Measurements from ENCODE around the gene UBE2O.

GRCh38 chr17:76462556-76463290 is 9.8 kb upstream of the UBE2O start:
- TF ChIP-seq CTCF (IDR thresholded peaks at IDR 0.05) (no peak), POLR2A (IDR thresholded peaks at IDR 0.05) (no peak), EP300 (IDR thresholded peaks at IDR 0.05) (no peak)

Measured in ovary (tissue), 3 donors.